ENCODE data around the gene FYN.

FYN gene

GRCh38 chr6:111843347-111844147 lies 29.7 kb downstream of the FYN start:
- no peak for TF ChIP-seq CEBPB (IDR thresholded peaks at IDR 0.05)
- no peak for TF ChIP-seq RAD21 (IDR thresholded peaks at IDR 0.05; ENCODE audit: low read depth)
- TF ChIP-seq YY1 (IDR thresholded peaks at IDR 0.05; ENCODE audit: low read depth): no peak
- no peak for TF ChIP-seq NFIC (IDR thresholded peaks at IDR 0.05)
- no peak for TF ChIP-seq TAF1 (IDR thresholded peaks at IDR 0.05; ENCODE audit: low read depth)
- TF ChIP-seq TCF12 (IDR thresholded peaks at IDR 0.05; ENCODE audit: low read depth): no peak

- TF ChIP-seq CEBPB (IDR thresholded peaks at IDR 0.05): no peak
These were observed 30.4 kb downstream of the FYN start for GRCh38 chr6:111842891-111843290.

GRCh38 chr6:111842271-111842822 lies 30.9 kb downstream of the FYN start:
- TF ChIP-seq EGR1 (IDR thresholded peaks at IDR 0.05) (no peak), TEAD4 (IDR thresholded peaks at IDR 0.05) (no peak), MAX (IDR thresholded peaks at IDR 0.05) (no peak), REST (IDR thresholded peaks at IDR 0.05; ENCODE audit: low read depth) (no peak), FOXM1 (IDR thresholded peaks at IDR 0.05; ENCODE audit: borderline replicate concordance, low read depth) (no peak)

- TF ChIP-seq REST (IDR thresholded peaks at IDR 0.05; ENCODE audit: low read depth): no peak
- no peak for TF ChIP-seq EP300 (IDR thresholded peaks at IDR 0.05; ENCODE audit: borderline replicate concordance)
- no peak for TF ChIP-seq FOXM1 (IDR thresholded peaks at IDR 0.05; ENCODE audit: borderline replicate concordance, low read depth)
- no peak for TF ChIP-seq ZBTB7A (IDR thresholded peaks at IDR 0.05; ENCODE audit: low read depth)
- no peak for TF ChIP-seq TAF1 (IDR thresholded peaks at IDR 0.05; ENCODE audit: low read depth)
- no peak for TF ChIP-seq USF1 (IDR thresholded peaks at IDR 0.05)
- TF ChIP-seq CEBPB (IDR thresholded peaks at IDR 0.05): no peak
- no peak for TF ChIP-seq MAX (IDR thresholded peaks at IDR 0.05)
- no peak for TF ChIP-seq RAD21 (IDR thresholded peaks at IDR 0.05; ENCODE audit: low read depth)
- TF ChIP-seq EGR1 (IDR thresholded peaks at IDR 0.05): no peak
- TF ChIP-seq YY1 (IDR thresholded peaks at IDR 0.05; ENCODE audit: low read depth): no peak
- no peak for TF ChIP-seq CREB1 (IDR thresholded peaks at IDR 0.05; ENCODE audit: low read depth)
- no peak for TF ChIP-seq TCF12 (IDR thresholded peaks at IDR 0.05; ENCODE audit: low read depth)
- TF ChIP-seq NFIC (IDR thresholded peaks at IDR 0.05): no peak
- TF ChIP-seq TEAD4 (IDR thresholded peaks at IDR 0.05): no peak
These were observed 31.4 kb downstream of the FYN start for GRCh38 chr6:111841822-111842221.

- no peak for TF ChIP-seq TCF12 (IDR thresholded peaks at IDR 0.05; ENCODE audit: low read depth)
- no peak for TF ChIP-seq REST (IDR thresholded peaks at IDR 0.05; ENCODE audit: low read depth)
- TF ChIP-seq RAD21 (IDR thresholded peaks at IDR 0.05; ENCODE audit: low read depth): no peak
- no peak for TF ChIP-seq MAX (IDR thresholded peaks at IDR 0.05)
- TF ChIP-seq EP300 (IDR thresholded peaks at IDR 0.05; ENCODE audit: borderline replicate concordance): no peak
- no peak for TF ChIP-seq NFIC (IDR thresholded peaks at IDR 0.05)
- no peak for TF ChIP-seq FOXM1 (IDR thresholded peaks at IDR 0.05; ENCODE audit: borderline replicate concordance, low read depth)
- no peak for TF ChIP-seq CREB1 (IDR thresholded peaks at IDR 0.05; ENCODE audit: low read depth)
- no peak for TF ChIP-seq YY1 (IDR thresholded peaks at IDR 0.05; ENCODE audit: low read depth)
- no peak for TF ChIP-seq USF1 (IDR thresholded peaks at IDR 0.05)
- no peak for TF ChIP-seq TAF1 (IDR thresholded peaks at IDR 0.05; ENCODE audit: low read depth)
These were observed 32.4 kb downstream of the FYN start for GRCh38 chr6:111840803-111841202.

Data from Ishikawa (cell line).